ENCODE measurements around the gene CINP.

CINP gene

GRCh38 chr14:102351023-102351422 is 11.7 kb downstream of the CINP start:
- TF ChIP-seq CTCF (IDR thresholded peaks at IDR 0.05; ENCODE audit: low read depth, low read length) = no peak
- no peak overlapping the region for H3K27ac ChIP-seq (ENCODE audit: low read length)

GRCh38 chr14:102348376-102348775 is 14.3 kb downstream of the CINP start:
- Histone ChIP-seq H3K27ac (ENCODE audit: low read length) (no peak overlapping the region), H3K79me2 (ENCODE audit: low read length) (no peaks in the 10 kb centered on the region), H3K4me2 (ENCODE audit: low read length) (no peak overlapping the region), H3K9me3 (ENCODE audit: insufficient read depth, low read length) (no peaks in the 10 kb centered on the region), H3K27me3 (ENCODE audit: low read depth, low read length) (no peaks in the 10 kb centered on the region), H3K4me1 (ENCODE audit: low read length) (no peaks in the 10 kb centered on the region), H4K20me1 (ENCODE audit: insufficient read depth, low read length) (no peaks in the 10 kb centered on the region), H3K4me3 (ENCODE audit: low read length) (no peak overlapping the region), H3K9ac (ENCODE audit: low read length) (no peak overlapping the region), H2AFZ (ENCODE audit: low read depth, low read length) (no peak overlapping the region), H3K36me3 (replicated peaks; ENCODE audit: low read depth, low read length) (peaks cover 38% of the 10 kb centered on the region)
- no peak for TF ChIP-seq CTCF (IDR thresholded peaks at IDR 0.05; ENCODE audit: low read depth, low read length)
- no peak for TF ChIP-seq EZH2phosphoT487 (IDR thresholded peaks at IDR 0.05; ENCODE audit: low read depth)

More at GRCh38 chr14:102351023-102351422, 11.7 kb downstream of the CINP start:
- no peaks in the 10 kb centered on the region for H4K20me1 ChIP-seq (ENCODE audit: insufficient read depth, low read length)
- H3K4me1 ChIP-seq (ENCODE audit: low read length) = no peaks in the 10 kb centered on the region
- H2AFZ ChIP-seq (ENCODE audit: low read depth, low read length) = no peak overlapping the region
- no peaks in the 10 kb centered on the region for H3K27me3 ChIP-seq (ENCODE audit: low read depth, low read length)
- no peaks in the 10 kb centered on the region for H3K9me3 ChIP-seq (ENCODE audit: insufficient read depth, low read length)
- peaks cover 45% of the 10 kb centered on the region for H3K36me3 ChIP-seq (replicated peaks; ENCODE audit: low read depth, low read length)
- H3K79me2 ChIP-seq (ENCODE audit: low read length) = no peaks in the 10 kb centered on the region
- no peak overlapping the region for H3K4me3 ChIP-seq (ENCODE audit: low read length)
- H3K9ac ChIP-seq (ENCODE audit: low read length) = no peak overlapping the region
- H3K4me2 ChIP-seq (ENCODE audit: low read length) = no peak overlapping the region

GRCh38 chr14:102346645-102347044 is 16.0 kb downstream of the CINP start:
- H3K79me2 ChIP-seq (ENCODE audit: low read length) = no peaks in the 10 kb centered on the region
- H2AFZ ChIP-seq (ENCODE audit: low read depth, low read length) = no peak overlapping the region
- H3K9me3 ChIP-seq (ENCODE audit: insufficient read depth, low read length) = no peaks in the 10 kb centered on the region
- H3K27me3 ChIP-seq (ENCODE audit: low read depth, low read length) = no peaks in the 10 kb centered on the region
- H4K20me1 ChIP-seq (ENCODE audit: insufficient read depth, low read length) = no peaks in the 10 kb centered on the region
- H3K4me1 ChIP-seq (ENCODE audit: low read length) = no peaks in the 10 kb centered on the region
- no peak overlapping the region for H3K9ac ChIP-seq (ENCODE audit: low read length)
- H3K36me3 ChIP-seq (replicated peaks; ENCODE audit: low read depth, low read length) = peaks cover 34% of the 10 kb centered on the region
- no peak overlapping the region for H3K4me2 ChIP-seq (ENCODE audit: low read length)
- no peak overlapping the region for H3K27ac ChIP-seq (ENCODE audit: low read length)
- TF ChIP-seq CTCF (IDR thresholded peaks at IDR 0.05; ENCODE audit: low read depth, low read length) (no peak), EZH2phosphoT487 (IDR thresholded peaks at IDR 0.05; ENCODE audit: low read depth) (no peak)
- no peak overlapping the region for H3K4me3 ChIP-seq (ENCODE audit: low read length)

- Histone ChIP-seq H2AFZ (ENCODE audit: low read depth, low read length) (no peak overlapping the region), H3K4me3 (ENCODE audit: low read length) (no peak overlapping the region), H3K9me3 (ENCODE audit: insufficient read depth, low read length) (no peaks in the 10 kb centered on the region), H3K9ac (ENCODE audit: low read length) (no peak overlapping the region), H4K20me1 (ENCODE audit: insufficient read depth, low read length) (no peaks in the 10 kb centered on the region), H3K27ac (ENCODE audit: low read length) (no peak overlapping the region), H3K4me1 (ENCODE audit: low read length) (no peaks in the 10 kb centered on the region), H3K79me2 (ENCODE audit: low read length) (no peaks in the 10 kb centered on the region), H3K4me2 (ENCODE audit: low read length) (no peak overlapping the region), H3K27me3 (ENCODE audit: low read depth, low read length) (no peaks in the 10 kb centered on the region), H3K36me3 (replicated peaks; ENCODE audit: low read depth, low read length) (peaks cover 31% of the 10 kb centered on the region)
- TF ChIP-seq EZH2phosphoT487 (IDR thresholded peaks at IDR 0.05; ENCODE audit: low read depth) (no peak), CTCF (IDR thresholded peaks at IDR 0.05; ENCODE audit: low read depth, low read length) (no peak)
Measured at GRCh38 chr14:102345232-102345631, 17.5 kb downstream of the CINP start.

All from OCI-LY3 (cell line).